ENCODE results near the gene CLDN1. TPM values are rescaled to one million over a fixed set of nuclear protein-coding genes. Genes with fewer than 3 reads are reported as not detected.

Gene CLDN1
- total RNA-seq, 4 donors from 2014 or later, result 0.92 to 1.2 (median 0.99) TPM; not detected in 1

- Histone ChIP-seq H3K4me1 (peaks cover 0 to 8% (median 0%) of the 10 kb centered on the region in 4 donors), H3K27ac (replicated peaks in 1 of 4) (no peak overlapping the region), H3K9me3 (no peaks in the 10 kb centered on the region), H3K36me3 (no peaks in the 10 kb centered on the region), H3K4me3 (no peak overlapping the region), H3K27me3 (no peaks in the 10 kb centered on the region)
- DNase-seq (ENCODE audit: extremely low spot score), result no peak
- intact Hi-C loops (cut with DNase I), result no loop called here
- TF ChIP-seq EP300 (IDR thresholded peaks at IDR 0.05), result no peak
- no peak for TF ChIP-seq POLR2A (IDR thresholded peaks at IDR 0.05; ENCODE audit: low read depth)
- TF ChIP-seq CTCF (IDR thresholded peaks at IDR 0.05), result no peak
- no peak for TF ChIP-seq POLR2AphosphoS5 (IDR thresholded peaks at IDR 0.05)
These were observed 16.9 kb upstream of the CLDN1 start for GRCh38 chr3:190339130-190339529.

- H3K27me3 ChIP-seq, result no peaks in the 10 kb centered on the region
- no peak overlapping the region for H3K27ac ChIP-seq (replicated peaks in 1 of 4)
- TF ChIP-seq CTCF (IDR thresholded peaks at IDR 0.05) (no peak), EP300 (IDR thresholded peaks at IDR 0.05) (no peak), POLR2A (IDR thresholded peaks at IDR 0.05; ENCODE audit: low read depth) (no peak), POLR2AphosphoS5 (IDR thresholded peaks at IDR 0.05) (no peak)
- DNase-seq (ENCODE audit: extremely low spot score), result no peak
- no peaks in the 10 kb centered on the region for H3K9me3 ChIP-seq
- peaks cover 0 to 8% (median 0%) of the 10 kb centered on the region in 4 donors for H3K4me1 ChIP-seq
- intact Hi-C loops (cut with DNase I), result no loop called here
- no peaks in the 10 kb centered on the region for H3K36me3 ChIP-seq
- no peak overlapping the region for H3K4me3 ChIP-seq
These were observed 16.5 kb upstream of the CLDN1 start for GRCh38 chr3:190338717-190339116.

GRCh38 chr3:190337301-190337700 is 15.1 kb upstream of the CLDN1 start:
- peaks cover 0 to 8% (median 0%) of the 10 kb centered on the region in 4 donors for H3K4me1 ChIP-seq
- H3K4me3 ChIP-seq, result no peak overlapping the region
- no peak for DNase-seq (ENCODE audit: extremely low spot score)
- H3K27ac ChIP-seq (replicated peaks in 1 of 4), result no peak overlapping the region
- H3K36me3 ChIP-seq, result no peaks in the 10 kb centered on the region
- WGBS, result 90% methylated on average over 5 of the region's 5 CpGs
- intact Hi-C loops (cut with DNase I), result no loop called here
- H3K27me3 ChIP-seq, result no peaks in the 10 kb centered on the region
- H3K9me3 ChIP-seq, result no peaks in the 10 kb centered on the region
- TF ChIP-seq CTCF (IDR thresholded peaks at IDR 0.05) (no peak), POLR2AphosphoS5 (IDR thresholded peaks at IDR 0.05) (no peak), POLR2A (IDR thresholded peaks at IDR 0.05; ENCODE audit: low read depth) (no peak), EP300 (IDR thresholded peaks at IDR 0.05) (no peak)

- no peaks in the 10 kb centered on the region for H3K36me3 ChIP-seq
- TF ChIP-seq POLR2AphosphoS5 (IDR thresholded peaks at IDR 0.05) (no peak), POLR2A (IDR thresholded peaks at IDR 0.05; ENCODE audit: low read depth) (no peak), EP300 (IDR thresholded peaks at IDR 0.05) (no peak), CTCF (IDR thresholded peaks at IDR 0.05) (no peak)
- no peak for DNase-seq (ENCODE audit: extremely low spot score)
- no peaks in the 10 kb centered on the region for H3K9me3 ChIP-seq
- H3K4me3 ChIP-seq, result no peak overlapping the region
- no peak overlapping the region for H3K27ac ChIP-seq (replicated peaks in 1 of 4)
- intact Hi-C loops (cut with DNase I), result no loop called here
- H3K4me1 ChIP-seq, result peaks cover 0 to 8% (median 0%) of the 10 kb centered on the region in 4 donors
- 63% methylated on average over 3 of the region's 3 CpGs for WGBS
- no peaks in the 10 kb centered on the region for H3K27me3 ChIP-seq
These were observed 14.4 kb upstream of the CLDN1 start for GRCh38 chr3:190336516-190337189.

- Histone ChIP-seq H3K36me3 (no peaks in the 10 kb centered on the region), H3K9me3 (no peaks in the 10 kb centered on the region), H3K27me3 (no peaks in the 10 kb centered on the region), H3K27ac (replicated peaks in 1 of 4) (no peak overlapping the region), H3K4me1 (peaks cover 0 to 8% (median 0%) of the 10 kb centered on the region in 4 donors), H3K4me3 (no peak overlapping the region)
- no peak for TF ChIP-seq POLR2A (IDR thresholded peaks at IDR 0.05; ENCODE audit: low read depth)
- DNase-seq (ENCODE audit: extremely low spot score), result no peak
- intact Hi-C loops (cut with DNase I), result no loop called here
- 75% methylated on average over 1 of the region's 1 CpG for WGBS
These were observed 11.7 kb upstream of the CLDN1 start for GRCh38 chr3:190333961-190334360.

Measured in esophagus muscularis mucosa (tissue), 4 donors.